HepG2 (cell line): Measurements from ENCODE around the gene METTL27. TPM values are rescaled to one million over a fixed set of nuclear protein-coding genes. Genes with fewer than 3 reads are reported as not detected.

Experiments
- ATAC-seq: fragments of 200-7000 bp; cut with Tn5 transposase; 3 replicates; pipeline ENCODE4 v1.9.1; 2020; ENCODE audit warnings: mild to moderate bottlenecking, moderate library complexity
- BruUV-seq: library from RNA; stranded (reverse); fragments of 400-500 nt; replicated peaks from 2 replicates; lab custom pipeline; 2021; lab: Mats Ljungman, UMichigan
- CTCF ChIA-PET: fragments of 300-600 bp; formaldehyde crosslinking; extraction: SDS; loops from one replicate; lab custom pipeline; 2021; ENCODE audit warnings: low total read pairs, inconsistent platforms, low intra/inter-chr PET ratio; lab: Yijun Ruan, JAX
- POLR2A ChIA-PET: fragments of 350-600 bp; sonication (Branson Sonifier 250); formaldehyde crosslinking; loops from one replicate; lab custom pipeline; 2020; ENCODE audit warnings: antibody characterized with exemption, inconsistent platforms; lab: Yijun Ruan, JAX
- DNase-seq: peaks from one replicate; pipeline ENCODE4 v3.0.0-alpha.2; 2015; ENCODE audit warnings: low spot score
- FAIRE-seq: peaks from 3 replicates; lab custom pipeline; 2011; peaks lifted over from hg19 to GRCh38; lab: Jason Lieb, UNC
- H2AFZ ChIP-seq: one replicate; pipeline ENCODE4 v1.6.1; 2011; ENCODE audit warnings: low read length, inconsistent platforms
- H3K27ac ChIP-seq: fragments of 300-600 bp; 3 replicates; pipeline ENCODE4 v1.8.0; 2011; ENCODE audit warnings: mixed run types, mild to moderate bottlenecking, mixed read lengths, low read length, inconsistent platforms; ENCODE audit not compliant: insufficient read depth; ENCODE audit errors: extremely low read length
- H3K27me3 ChIP-seq, 2 experiments: fragments of 200-600 bp in 1 of 2; 2 replicates in 1 of 2; 3 replicates in 1 of 2; pipeline versions ENCODE4 v1.6.0 to v1.8.0; 2011; ENCODE audit warnings: low read length in 2 of 2, mild to moderate bottlenecking in 2 of 2, moderate library complexity in 2 of 2, inconsistent platforms in 1 of 2; ENCODE audit not compliant: insufficient read depth in 2 of 2, control insufficient read depth in 1 of 2
- H3K36me3 ChIP-seq, 2 experiments: fragments of 200-600 bp in 1 of 2; replicated peaks in 1 of 2; 2 replicates in 1 of 2; 3 replicates in 1 of 2; pipeline versions ENCODE4 v1.5.1 to v1.8.0; 2011; ENCODE audit warnings: low read length in 2 of 2, inconsistent platforms in 1 of 2; ENCODE audit not compliant: insufficient read depth in 2 of 2, control insufficient read depth in 1 of 2
- H3K4me1 ChIP-seq: 2 replicates; pipeline ENCODE4 v1.5.1; 2012; ENCODE audit warnings: low read length, inconsistent platforms; ENCODE audit not compliant: insufficient read depth
- H3K4me2 ChIP-seq: 2 replicates; pipeline ENCODE4 v1.6.0; 2011; ENCODE audit warnings: low read depth, low read length, inconsistent platforms
- H3K4me3 ChIP-seq, 3 experiments: fragments of 200-600 bp in 1 of 3; sonication (generic), shearing (Covaris generic) in 1 of 3; replicated peaks in 1 of 3; 2 replicates each; pipeline ENCODE4 v1.5.1; 2011 to 2016; ENCODE audit warnings: low read length in 3 of 3, inconsistent platforms in 2 of 3, low read depth in 2 of 3, mild to moderate bottlenecking in 2 of 3, control low read depth in 1 of 3, mixed read lengths in 1 of 3; ENCODE audit not compliant: insufficient read depth in 1 of 3
- H3K79me2 ChIP-seq: one replicate; pipeline ENCODE4 v1.6.1; 2011; ENCODE audit warnings: low read length, inconsistent platforms; ENCODE audit not compliant: insufficient read depth
- H3K9ac ChIP-seq: 2 replicates; pipeline ENCODE4 v1.6.0; 2011; ENCODE audit warnings: mild to moderate bottlenecking, low read depth, low read length, inconsistent platforms; ENCODE audit not compliant: insufficient read depth
- H3K9me3 ChIP-seq: 2 replicates; pipeline ENCODE4 v1.5.1; 2012; ENCODE audit warnings: mild to moderate bottlenecking, low read length
- H4K20me1 ChIP-seq: 2 replicates; pipeline ENCODE4 v1.6.0; 2011; ENCODE audit warnings: inconsistent platforms, mild to moderate bottlenecking, low read length, moderate library complexity; ENCODE audit not compliant: insufficient read depth
- DNMT3B ChIP-seq: conservative IDR thresholded peaks from 2 replicates; pipeline ENCODE4 v1.6.1; 2016; ENCODE audit warnings: missing biosample characterization, control low read depth
- GPN1 ChIP-seq: sonication (generic); formaldehyde crosslinking; IDR thresholded peaks from 2 replicates; pipeline ENCODE4 v1.5.1; 2020; ENCODE audit warnings: missing genetic modification reagents, borderline replicate concordance
- HIVEP1 ChIP-seq: sonication (generic); formaldehyde crosslinking; IDR thresholded peaks from 2 replicates; pipeline ENCODE4 v1.4.0; 2020; ENCODE audit warnings: mild to moderate bottlenecking, missing genetic modification reagents
- IKZF5 ChIP-seq: IDR thresholded peaks from 2 replicates; pipeline ENCODE4 v1.6.1; 2018; ENCODE audit warnings: missing genetic modification reagents, mild to moderate bottlenecking, missing compliant biosample characterization
- KLF11 ChIP-seq: IDR thresholded peaks from 2 replicates; pipeline ENCODE4 v1.6.1; 2016; ENCODE audit warnings: missing compliant biosample characterization
- MIER3 ChIP-seq: IDR thresholded peaks from 2 replicates; pipeline ENCODE4 v1.6.1; 2016; ENCODE audit warnings: missing compliant biosample characterization, borderline replicate concordance
- MYC ChIP-seq: sonication (generic); formaldehyde crosslinking; IDR thresholded peaks from 2 replicates; pipeline ENCODE4 v1.9.0; 2021; ENCODE audit warnings: missing genetic modification reagents, borderline replicate concordance
- RELA ChIP-seq: sonication (generic); formaldehyde crosslinking; IDR thresholded peaks from 2 replicates; pipeline ENCODE4 v1.4.0; 2020; ENCODE audit warnings: missing genetic modification reagents
- THRA ChIP-seq: sonication (generic); formaldehyde crosslinking; IDR thresholded peaks from 2 replicates; pipeline ENCODE4 v1.4.0; 2020; ENCODE audit warnings: missing genetic modification reagents, borderline replicate concordance
- THYN1 ChIP-seq: sonication (generic); formaldehyde crosslinking; IDR thresholded peaks from 2 replicates; pipeline ENCODE4 v1.8.1; 2023; ENCODE audit warnings: low read depth, mild to moderate bottlenecking, moderate library complexity, missing genetic modification reagents, borderline replicate concordance
- ZNF282 ChIP-seq: fragments of 450-650 bp; IDR thresholded peaks from 2 replicates; pipeline ENCODE4 v1.6.1; 2018; ENCODE audit not compliant: partially characterized antibody
- ZNF430 ChIP-seq: sonication (generic); formaldehyde crosslinking; IDR thresholded peaks from 2 replicates; pipeline ENCODE4 v1.9.0; 2021; ENCODE audit warnings: mild to moderate bottlenecking, missing genetic modification reagents
- ZNF724P ChIP-seq: sonication (generic); formaldehyde crosslinking; IDR thresholded peaks from 2 replicates; pipeline ENCODE4 v1.8.0; 2022; ENCODE audit warnings: missing genetic modification reagents, borderline replicate concordance
- ZNF780A ChIP-seq: sonication (generic); formaldehyde crosslinking; IDR thresholded peaks from 2 replicates; pipeline ENCODE4 v1.8.0; 2022; ENCODE audit warnings: mild to moderate bottlenecking, missing genetic modification reagents, moderate library complexity
- WGBS: methylation state at CpG from one replicate; pipeline ENCODE4 v1.1.6; 2017; ENCODE audit warnings: low lambda C conversion rate; 5-methylcytosine and 5-hydroxymethylcytosine counted together
- in situ Hi-C: cut with HindIII; loops from 2 replicates; pipeline ENCODE4 v1.10.0; 2017; ENCODE audit warnings: low pct_unique_long_range_greater_than_20kb; ENCODE audit not compliant: extremely low pct_ligation_motif_present
- intact Hi-C: fragments of 100-400 bp; cut with micrococcal nuclease; formaldehyde crosslinking; loops from one replicate; pipeline ENCODE4 v1.10.0; 2022; ENCODE audit not compliant: unreplicated experiment
- polyA plus RNA-seq, 8 experiments: library from polyadenylated mRNA; depleted of rRNA in 3 of 8; stranded (reverse) in 7 of 8; unstranded in 1 of 8; fragments of >200 nt; fragmentation: Illumina TruSeq in 4 of 8; extraction: Trizol in 4 of 8; gene quantifications; 2 replicates each; pipeline versions ENCODE4 v1.2.1 to v1.2.3, GENCODE V29; 2011 to 2016; ENCODE audit warnings: low read depth in 4 of 8, missing spikeins in 1 of 8, mixed read lengths in 1 of 8; ENCODE audit not compliant: insufficient read depth in 1 of 8
- total RNA-seq, 5 experiments: library from RNA; depleted of rRNA; stranded (reverse); fragments of >200 nt; fragmentation: Illumina TruSeq; extraction: Trizol; gene quantifications; 2 replicates each; pipeline ENCODE4 v1.2.3, GENCODE V29; 2016; ENCODE audit warnings: low read depth in 1 of 5

METTL27 gene
- total and polyA plus RNA-seq, 2 of the 13 experiments (the other 11 are each of a cell fraction or from before 2014, with no cell fraction given), result 2.0 to 3.0 TPM

GRCh38 chr7:73817121-73817520, 25.2 kb downstream of the METTL27 start:
- CTCF ChIA-PET, result no interaction called here
- Histone ChIP-seq H3K27ac (no peak overlapping the region), H3K79me2 (no peaks in the 10 kb centered on the region), H3K4me2 (no peak overlapping the region), H3K4me1 (no peaks in the 10 kb centered on the region), H2AFZ (no peak overlapping the region), H4K20me1 (no peaks in the 10 kb centered on the region), H3K27me3 (no peaks in the 10 kb centered on the region), H3K4me3 (no peak overlapping the region), H3K9me3 (no peaks in the 10 kb centered on the region), H3K36me3 (no peaks in the 10 kb centered on the region), H3K9ac (no peak overlapping the region)
- in situ Hi-C loops (no loop called here), intact Hi-C loops (no loop called here)
- BruUV-seq, result no TSS peak
- no peak for TF ChIP-seq MIER3
- no peak for TF ChIP-seq GPN1 (CRISPR knock-in tag)
- TF ChIP-seq ZNF282, result no peak
- TF ChIP-seq DNMT3B (CRISPR knock-in tag), result no peak
- no peak for TF ChIP-seq MYC (CRISPR knock-in tag)
- no peak for TF ChIP-seq ZNF724P (CRISPR knock-in tag)
- TF ChIP-seq KLF11 (CRISPR knock-in tag), result no peak
- no peak for TF ChIP-seq RELA (CRISPR knock-in tag)
- TF ChIP-seq THYN1 (CRISPR knock-in tag), result no peak
- no peak for TF ChIP-seq HIVEP1 (CRISPR knock-in tag)
- no peak for TF ChIP-seq IKZF5 (CRISPR knock-in tag)
- TF ChIP-seq ZNF430 (CRISPR knock-in tag), result no peak
- no peak for TF ChIP-seq ZNF780A (CRISPR knock-in tag)
- TF ChIP-seq THRA, result no peak
- FAIRE-seq (no peak), DNase-seq (no peak), ATAC-seq (no peak)
- POLR2A ChIA-PET, result no interaction called here
- WGBS, result 79% methylated on average over 6 of the region's 6 CpGs
